Measurements from ENCODE around the gene C9.
"Not testable (repeated sequence)": the region's sequence is repeated elsewhere in the genome, so short reads cannot be mapped to it uniquely, and the experiment has no call there.

GRCh38 chr5:39403761-39404160 is 39.5 kb upstream of the C9 start:
- not testable (repeated sequence) for TF ChIP-seq POLR2AphosphoS5 (IDR thresholded peaks at IDR 0.05; ENCODE audit: low read depth, low read length); POLR2A (IDR thresholded peaks at IDR 0.05; ENCODE audit: low read depth, low read length); TAF1 (IDR thresholded peaks at IDR 0.05; ENCODE audit: borderline replicate concordance, low read depth, low read length)
